22Rv1 (cell line): ENCODE data around the gene FBXO27.

Source experiments
- H3K27ac ChIP-seq: fragments of 450-650 bp; 2 replicates; pipeline ENCODE4 v1.5.1; 2017
- CTCF ChIP-seq: fragments of 450-650 bp; IDR thresholded peaks from 2 replicates; pipeline ENCODE4 v1.5.1; 2017; ENCODE audit warnings: mild to moderate bottlenecking
- ZFX ChIP-seq: fragments of 450-650 bp; IDR thresholded peaks from 2 replicates; pipeline ENCODE4 v1.6.1; 2017; ENCODE audit warnings: antibody characterized with exemption, borderline replicate concordance

The FBXO27 gene

GRCh38 chr19:39017646-39018045 lies 14.7 kb downstream of the FBXO27 start:
- no peak overlapping the region for H3K27ac ChIP-seq
- TF ChIP-seq CTCF: no peak

- no peak overlapping the region for H3K27ac ChIP-seq
- TF ChIP-seq CTCF (no peak), ZFX (no peak)
Observed at GRCh38 chr19:39017026-39017425, 15.3 kb downstream of the FBXO27 start.

- no peak for TF ChIP-seq CTCF
- TF ChIP-seq ZFX: no peak
- no peak overlapping the region for H3K27ac ChIP-seq
Observed at GRCh38 chr19:39014037-39014436, 18.3 kb downstream of the FBXO27 start.

- TF ChIP-seq CTCF (no peak), ZFX (no peak)
Observed at GRCh38 chr19:39009001-39009400, 23.3 kb downstream of the FBXO27 start.

GRCh38 chr19:39008137-39008536 lies 24.2 kb downstream of the FBXO27 start:
- H3K27ac ChIP-seq: no peak overlapping the region
- TF ChIP-seq ZFX (no peak), CTCF (no peak)

More at GRCh38 chr19:39009001-39009400, 23.3 kb downstream of the FBXO27 start:
- no peak overlapping the region for H3K27ac ChIP-seq

- TF ChIP-seq CTCF (no peak), ZFX (no peak)
- H3K27ac ChIP-seq: no peak overlapping the region
Observed at GRCh38 chr19:39007096-39007495, 25.3 kb downstream of the FBXO27 start.

GRCh38 chr19:39004403-39004802 lies 27.9 kb downstream of the FBXO27 start:
- TF ChIP-seq CTCF (no peak), ZFX (no peak)
- H3K27ac ChIP-seq: no peak overlapping the region
